Activated naive CD4-positive, alpha-beta T cell treated with anti-CD3 and anti-CD28 coated beads, Interleukin-2, amount 50 U/mL, for 16 hours (primary cell): ENCODE data around the gene MEGF11.

ENCODE experiments used
- DNase-seq: peaks from one replicate; pipeline ENCODE4 v3.0.0-alpha.2; 2020

Gene MEGF11

DNA sequence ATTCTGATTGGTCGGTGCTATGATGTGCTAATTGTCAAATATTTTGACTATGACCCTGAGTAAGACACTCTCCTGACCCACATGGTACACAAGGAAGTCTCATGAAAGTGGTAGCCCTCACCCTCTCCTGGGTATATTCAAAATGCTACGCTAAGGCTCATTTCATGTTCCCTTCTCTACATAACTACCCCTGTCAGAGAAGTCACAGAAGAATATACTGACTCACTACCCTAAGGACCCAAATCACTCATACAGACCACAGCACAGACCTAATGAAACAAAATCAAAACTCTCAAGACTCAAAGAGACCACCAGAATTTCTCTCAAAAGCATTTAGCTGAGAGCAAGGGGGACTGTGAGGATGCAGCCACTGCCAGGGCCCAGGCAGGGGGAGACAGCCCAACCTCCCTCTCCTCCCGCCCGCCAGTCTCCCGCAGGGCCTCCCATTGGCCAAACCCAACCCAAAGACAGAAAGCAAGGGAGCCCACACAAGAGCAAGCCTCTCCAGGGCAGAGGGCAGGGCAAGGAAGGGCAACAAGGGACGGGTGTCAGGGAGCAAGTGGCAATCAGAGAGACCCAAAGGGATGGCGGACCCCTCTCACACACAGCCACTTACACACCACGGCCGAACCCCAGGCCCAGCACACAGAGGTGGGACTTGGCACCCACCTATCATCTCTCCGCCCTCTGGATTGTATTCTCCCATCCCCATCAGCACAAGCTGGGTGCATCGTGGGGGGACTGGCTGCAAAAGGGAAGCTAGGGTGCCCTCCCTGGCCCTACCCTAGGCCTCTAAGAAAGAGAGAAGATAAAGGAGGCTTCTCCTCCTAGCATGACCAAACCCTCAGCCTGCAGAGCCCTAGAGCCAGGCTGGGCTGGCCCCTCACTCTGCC lies 41.6 kb downstream of the MEGF11 start:
- no peak for DNase-seq

DNA sequence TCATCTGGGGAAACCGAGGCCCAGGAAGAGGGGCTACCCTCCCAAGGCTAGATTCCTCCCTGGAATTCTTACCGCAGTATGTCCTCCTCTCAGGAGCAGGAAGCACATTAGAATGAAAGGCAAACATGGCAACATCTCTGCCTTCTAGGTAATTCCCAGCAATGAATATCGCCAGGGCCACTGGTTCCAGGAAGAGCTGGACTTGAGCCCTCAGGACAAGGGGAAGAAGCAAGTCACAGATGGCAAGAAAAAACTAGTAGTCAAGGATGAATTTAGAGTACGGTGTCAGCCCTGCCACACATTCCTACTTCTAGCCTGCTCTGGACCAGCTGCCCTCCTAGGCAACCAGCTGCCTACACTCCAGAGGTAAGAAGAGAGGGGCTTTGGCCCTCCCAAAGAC lies 42.9 kb downstream of the MEGF11 start:
- DNase-seq = no peak

DNA sequence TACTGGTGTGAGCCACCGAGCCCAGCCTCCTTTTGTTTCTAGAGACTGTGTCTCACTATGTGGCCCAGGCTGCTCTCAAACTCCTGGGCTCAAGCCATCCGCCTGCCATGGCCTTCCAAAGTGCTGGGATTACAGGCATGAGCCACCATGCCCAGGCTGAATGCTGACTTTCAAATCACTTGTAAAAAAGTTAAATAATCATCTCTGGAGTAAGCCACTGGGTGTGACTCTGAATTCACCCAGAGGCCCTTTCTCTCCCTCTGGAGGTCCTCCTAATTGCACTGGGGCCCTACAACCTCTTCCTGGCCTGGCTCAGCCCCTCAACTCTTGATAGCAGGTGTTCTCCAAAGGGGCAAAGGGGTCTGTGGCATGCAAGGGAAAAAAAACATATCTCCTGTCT lies 54.8 kb downstream of the MEGF11 start:
- DNase-seq = no peak

DNA sequence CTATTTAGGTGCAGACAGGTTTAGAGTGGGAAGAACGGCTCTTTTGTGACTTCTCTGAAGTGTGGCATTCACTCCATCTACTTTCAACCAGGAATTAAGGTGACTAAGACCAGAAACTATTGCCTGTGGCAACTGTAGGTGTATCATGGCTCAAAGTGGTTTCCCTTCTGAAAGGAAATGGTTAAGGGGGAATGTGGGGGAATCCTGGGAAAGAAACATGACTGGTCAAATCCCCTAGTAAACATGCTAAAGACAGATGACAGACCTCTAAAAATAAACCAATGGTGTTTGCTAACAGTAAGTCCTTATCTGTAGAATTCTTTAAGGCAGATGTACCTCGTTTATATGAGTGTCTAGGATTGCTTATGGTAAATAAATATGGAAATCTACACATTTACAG lies 56.9 kb downstream of the MEGF11 start:
- DNase-seq = no peak

DNA sequence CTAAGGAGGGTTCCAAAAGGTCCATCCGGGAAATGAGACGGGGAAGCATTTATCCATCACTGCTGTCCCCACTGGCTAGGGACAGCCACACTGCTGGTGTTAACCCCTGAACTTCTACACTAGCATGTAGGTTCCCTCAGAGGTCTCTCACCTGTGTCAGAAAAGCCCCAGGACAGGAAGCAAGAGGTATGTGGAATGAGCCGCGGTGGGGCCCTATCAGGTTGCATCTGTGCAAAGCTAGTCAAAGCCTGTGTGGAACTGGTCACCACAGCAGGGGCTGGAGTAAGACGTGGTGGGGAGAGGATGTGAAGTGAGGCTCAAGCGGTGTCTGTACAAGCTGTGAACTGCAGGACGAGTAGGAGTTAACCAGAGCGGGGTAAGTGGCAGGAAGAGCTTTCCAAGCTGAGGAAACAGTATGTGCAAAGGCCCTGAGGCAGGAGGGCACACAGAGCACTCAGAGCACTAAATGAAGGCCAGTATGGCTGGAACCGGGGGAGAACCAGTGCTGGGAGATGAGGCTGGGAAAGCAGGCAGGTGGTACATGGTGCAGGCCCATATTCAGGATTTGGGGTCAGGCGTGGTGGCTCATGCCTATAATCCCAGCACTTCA lies 57.8 kb downstream of the MEGF11 start:
- DNase-seq = no peak

DNA sequence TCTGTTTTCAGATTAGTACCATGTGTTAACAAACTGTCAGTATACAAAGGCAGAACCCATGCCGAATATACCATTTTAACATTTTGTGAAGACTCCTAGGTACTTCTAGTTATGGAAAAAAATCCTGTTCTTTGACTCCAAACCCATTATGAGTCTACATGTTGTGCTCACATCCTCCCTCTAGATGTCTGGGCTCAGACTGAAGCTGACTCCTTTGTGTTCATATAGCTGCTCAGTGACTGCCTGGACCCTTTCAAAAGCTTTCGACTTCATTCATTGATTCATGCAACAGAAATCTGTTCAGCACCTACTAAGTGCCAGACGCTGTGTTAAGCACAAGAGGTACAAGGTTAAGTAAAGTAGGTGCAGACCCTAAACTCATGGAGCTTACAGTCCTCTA lies 60.5 kb downstream of the MEGF11 start:
- DNase-seq = no peak

DNA sequence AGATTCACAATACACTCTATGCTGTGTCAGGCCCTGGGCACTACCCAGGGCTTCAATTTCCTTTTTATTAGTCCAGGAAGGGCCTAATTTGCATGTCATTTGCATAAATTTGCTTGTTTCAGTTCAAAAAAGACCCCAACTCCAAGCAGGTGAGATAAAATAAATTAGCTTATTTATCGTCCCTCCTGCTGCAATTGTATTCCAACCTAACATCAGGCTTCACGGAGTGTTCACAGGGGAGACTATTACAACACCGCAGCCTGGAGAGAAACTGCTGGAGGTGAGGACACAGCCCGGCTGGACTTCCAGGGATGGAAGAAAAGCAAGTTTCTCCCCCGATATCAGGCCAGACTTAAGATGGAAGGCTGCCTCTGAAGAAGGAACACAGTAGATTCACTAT lies 62.8 kb downstream of the MEGF11 start:
- DNase-seq = no peak

DNA sequence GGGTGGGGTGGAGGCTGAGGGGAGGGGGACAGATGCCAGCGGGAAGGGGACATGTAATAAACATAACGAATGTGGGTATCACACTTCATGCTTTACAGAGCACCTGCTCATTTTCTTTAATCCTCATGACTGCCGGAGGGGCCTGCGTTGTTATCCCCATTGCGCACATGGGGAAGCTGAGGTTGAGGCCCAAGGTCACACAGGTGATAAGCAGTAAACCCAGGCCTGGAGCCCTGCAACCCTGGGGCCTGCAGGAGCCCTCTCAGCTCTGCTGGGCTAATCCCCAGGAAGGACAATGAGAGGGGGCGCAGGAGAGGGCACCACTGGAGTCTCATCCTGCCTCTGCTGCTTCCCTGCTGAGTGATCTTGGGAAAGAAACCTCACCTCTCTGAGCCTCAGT lies 64.3 kb downstream of the MEGF11 start:
- no peak for DNase-seq

DNA sequence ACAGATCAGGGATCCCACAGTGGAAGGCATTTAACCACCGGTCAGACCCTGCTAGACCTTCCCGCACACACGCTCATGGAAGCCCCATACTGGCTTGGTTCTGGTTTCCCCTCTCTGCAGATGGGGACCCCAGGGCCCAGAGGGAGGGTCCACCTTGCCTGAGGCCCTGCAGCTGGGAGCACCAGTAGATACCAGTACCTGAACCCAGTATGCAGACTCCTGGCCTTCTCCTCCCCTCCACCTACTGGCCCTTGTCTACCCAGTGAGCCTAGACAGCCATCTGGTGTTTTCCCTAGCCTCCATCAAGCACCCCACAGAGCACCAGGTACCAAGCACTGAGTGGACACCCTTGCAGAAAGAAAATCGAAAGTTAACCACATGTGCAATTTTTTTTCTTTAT lies 65.1 kb downstream of the MEGF11 start:
- no peak for DNase-seq

DNA sequence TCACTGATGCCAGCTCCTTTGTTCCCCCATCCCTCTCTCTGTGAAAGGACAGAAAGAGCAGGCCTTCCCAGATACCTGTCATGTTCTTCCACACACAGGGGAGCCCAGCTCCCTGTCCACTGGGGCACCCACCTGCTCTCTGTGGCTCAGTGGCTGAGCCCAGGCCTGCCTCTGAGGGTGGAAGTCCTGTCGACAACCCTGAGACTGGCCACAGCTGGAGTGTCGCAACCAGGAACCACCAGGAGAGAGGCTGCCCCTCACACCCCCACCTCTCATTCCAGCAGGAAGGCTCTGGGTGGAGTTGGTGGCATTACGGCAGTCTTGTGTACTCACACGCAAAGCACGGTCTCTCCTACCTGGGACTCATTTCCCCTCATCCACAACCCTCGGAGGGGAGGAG lies 66.3 kb downstream of the MEGF11 start:
- DNase-seq = no peak

DNA sequence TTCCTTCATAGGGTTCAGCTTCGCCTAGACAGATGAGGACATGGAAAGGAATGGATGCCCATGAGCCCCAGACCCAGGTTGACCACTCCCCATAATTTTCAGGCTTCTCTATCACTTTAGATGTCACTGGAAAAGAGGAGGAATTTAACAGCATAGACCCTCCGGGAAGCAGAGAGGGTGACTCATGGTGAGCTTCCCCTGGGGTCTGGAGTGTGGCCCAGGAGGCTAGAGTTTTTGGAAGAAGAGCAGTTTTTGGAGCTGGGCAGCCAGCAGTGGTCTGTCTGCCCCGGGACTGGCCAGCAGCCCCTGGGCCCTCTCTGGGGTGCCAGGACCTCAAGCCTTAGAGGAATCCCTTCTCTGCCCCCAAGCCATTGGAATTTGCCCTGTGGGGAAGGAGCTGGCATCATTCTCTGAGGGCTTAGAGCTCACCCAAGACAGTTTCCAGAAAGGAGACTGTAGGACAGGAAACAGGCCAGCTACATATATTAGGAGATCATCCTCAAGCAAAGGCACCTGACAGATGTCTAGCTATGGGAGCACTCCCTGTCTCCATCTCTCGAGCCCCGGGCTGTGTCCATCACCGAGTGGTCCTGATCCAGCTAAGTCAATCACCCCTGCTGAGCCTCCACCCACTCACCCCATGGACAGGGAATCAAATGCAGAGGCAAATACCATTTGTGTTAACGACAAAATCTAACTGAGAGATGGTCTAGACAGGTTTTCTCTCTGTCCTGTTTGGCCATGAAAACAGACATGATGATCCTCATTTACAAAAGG lies 67.3 kb downstream of the MEGF11 start:
- DNase-seq = no peak

DNA sequence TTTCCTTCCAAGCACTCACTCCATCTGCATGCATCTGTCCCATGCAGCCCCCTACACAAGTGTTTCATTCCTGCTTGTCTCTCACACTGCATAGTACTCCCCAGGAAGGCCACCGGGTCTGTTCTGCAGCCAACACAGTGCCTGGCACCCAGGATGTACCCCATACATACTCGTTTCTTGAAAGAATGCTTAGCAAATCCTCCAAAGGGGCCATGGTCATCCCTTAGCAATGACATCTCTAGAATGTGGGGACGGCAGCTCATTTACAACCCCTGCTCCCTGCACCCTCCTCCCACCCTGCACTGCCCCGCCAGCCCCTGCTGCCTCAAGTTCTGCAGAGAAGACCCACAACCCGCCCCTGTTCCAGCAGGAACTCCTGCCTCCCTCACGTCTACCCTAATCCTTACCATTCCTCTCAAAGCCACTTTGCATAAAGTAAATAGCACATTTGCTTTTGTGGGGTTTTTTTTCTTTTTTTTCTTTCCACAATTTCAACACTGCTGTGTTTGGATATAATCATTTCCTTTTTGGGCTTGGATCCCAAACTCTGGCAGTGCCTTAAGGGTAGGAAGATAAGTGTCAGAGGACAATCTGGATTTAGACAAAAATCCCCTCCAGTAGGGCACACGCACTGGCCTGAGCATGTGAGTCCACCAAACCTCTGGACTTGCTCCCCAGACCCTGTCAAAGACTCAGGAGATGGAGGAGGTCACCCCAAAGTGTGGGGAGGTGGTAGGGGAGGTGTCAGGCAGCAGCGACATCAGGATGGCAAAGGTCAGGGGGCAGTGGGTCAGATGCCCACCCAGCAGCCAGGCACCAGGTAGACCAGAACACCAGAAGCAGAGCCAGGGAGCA lies 68.4 kb downstream of the MEGF11 start:
- DNase-seq = no peak

DNA sequence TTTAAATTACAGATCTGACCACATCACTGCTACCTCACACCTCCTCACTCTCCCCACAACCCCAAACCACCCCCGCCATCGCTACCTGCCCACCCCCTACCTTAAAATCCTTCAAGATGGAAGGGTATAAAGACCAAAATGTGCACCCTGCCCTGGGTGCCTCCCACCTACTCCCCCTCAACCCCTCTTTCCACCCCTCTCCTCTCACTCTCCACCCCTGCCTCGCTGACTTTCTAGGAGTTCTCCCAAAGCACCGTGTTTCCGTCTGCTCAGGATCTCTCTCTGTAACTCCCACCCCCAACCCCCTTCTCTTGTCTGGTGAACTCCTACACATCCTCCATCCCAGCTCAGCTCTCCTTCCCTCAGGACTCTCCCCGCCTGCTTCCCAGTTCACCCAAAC lies 69.1 kb downstream of the MEGF11 start:
- no peak for DNase-seq

DNA sequence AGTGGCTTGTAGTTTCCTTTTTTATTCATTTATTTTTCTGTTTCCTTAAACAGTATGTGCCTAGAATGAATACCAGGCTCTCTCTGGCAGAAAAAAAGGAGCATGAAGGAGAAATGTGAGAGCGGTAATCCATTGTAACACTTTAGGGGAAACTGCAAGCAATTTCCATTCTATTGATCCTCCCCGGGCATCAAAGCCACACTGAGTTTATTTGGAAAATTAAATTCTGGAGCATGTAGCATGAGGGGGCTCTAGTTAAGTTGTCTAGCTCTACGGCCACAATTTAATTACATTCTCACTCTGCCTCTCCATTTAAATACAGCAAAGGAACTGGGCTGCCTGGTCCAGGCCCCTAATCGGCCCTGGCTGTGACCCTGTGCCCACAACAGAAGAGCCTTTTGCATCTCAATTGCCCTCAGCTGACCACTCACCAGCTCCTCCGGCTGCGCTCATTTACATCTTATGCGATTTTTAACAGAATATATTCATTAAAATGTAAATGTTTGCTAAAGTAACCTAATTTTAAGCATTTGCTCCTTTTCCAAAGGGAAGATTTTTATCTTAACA lies 72.9 kb downstream of the MEGF11 start:
- no peak for DNase-seq

DNA sequence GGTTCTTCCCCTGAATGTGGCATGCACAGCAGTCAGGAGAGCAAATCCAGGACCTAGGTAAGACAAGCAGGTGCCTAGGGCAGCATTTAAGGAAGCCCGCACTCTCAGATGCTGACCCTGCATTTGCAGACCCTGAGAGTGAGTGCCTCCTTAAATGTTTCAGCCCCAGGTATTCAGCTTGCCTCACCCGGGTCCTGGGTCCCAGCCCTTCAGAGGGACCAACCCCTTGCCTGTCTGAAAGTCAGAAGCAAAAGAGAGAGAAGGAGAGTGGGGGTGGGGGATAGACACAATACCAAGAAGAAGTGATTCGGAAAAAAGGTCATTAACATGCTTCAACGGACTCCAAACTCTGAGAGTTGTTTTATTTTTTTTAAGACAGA lies 75.0 kb downstream of the MEGF11 start:
- DNase-seq = no peak

DNA sequence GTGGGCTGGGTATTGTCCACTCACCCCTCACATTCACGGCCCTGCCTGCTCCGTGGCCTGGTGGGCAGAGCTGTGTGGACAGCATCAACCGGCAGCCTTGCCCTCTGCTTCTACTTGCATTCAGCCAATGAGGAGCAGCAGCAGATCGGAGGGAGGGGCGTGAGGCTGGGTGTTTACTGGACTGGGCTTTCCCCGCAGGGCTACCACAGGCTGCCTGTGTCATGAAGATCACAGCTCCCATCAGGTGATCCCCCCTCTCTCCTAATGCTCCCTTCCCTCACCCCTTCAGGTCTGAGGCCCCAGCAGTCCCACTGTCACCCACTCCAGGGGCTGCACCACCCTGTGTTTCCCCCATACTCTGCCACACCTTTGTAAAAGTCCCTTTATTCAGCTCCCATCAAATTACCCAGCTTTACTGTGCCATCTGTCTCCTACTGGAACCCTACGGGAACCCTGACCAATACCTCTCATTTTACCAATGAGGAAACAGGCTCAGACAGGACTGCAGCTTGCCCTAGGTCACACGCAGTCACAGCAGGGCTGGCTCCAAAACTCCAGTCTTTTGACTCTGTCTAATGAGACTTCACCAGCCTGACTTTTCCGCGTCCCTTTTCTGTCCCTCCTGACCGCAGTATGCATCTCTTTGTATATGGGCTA lies 81.1 kb downstream of the MEGF11 start:
- no peak for DNase-seq

DNA sequence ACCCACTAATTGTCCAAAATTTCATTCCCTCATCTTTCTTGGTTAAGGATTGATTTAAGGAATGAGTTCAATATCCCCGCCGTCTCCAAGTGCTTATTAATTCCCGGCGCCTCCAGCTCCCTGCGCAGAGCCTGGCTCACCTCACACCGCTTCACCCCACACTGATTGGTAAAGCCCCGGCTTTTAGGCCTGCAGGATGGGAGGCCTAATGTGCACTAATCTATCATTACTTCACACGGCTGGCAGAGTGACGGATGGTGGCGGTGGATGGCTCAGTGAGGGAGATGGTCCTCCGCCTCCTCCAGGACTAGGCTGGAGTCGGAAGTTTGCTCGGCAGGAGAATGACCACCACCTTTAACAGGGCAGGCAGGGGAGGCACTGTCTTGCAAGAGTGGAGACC lies 81.7 kb downstream of the MEGF11 start:
- DNase-seq = no peak

DNA sequence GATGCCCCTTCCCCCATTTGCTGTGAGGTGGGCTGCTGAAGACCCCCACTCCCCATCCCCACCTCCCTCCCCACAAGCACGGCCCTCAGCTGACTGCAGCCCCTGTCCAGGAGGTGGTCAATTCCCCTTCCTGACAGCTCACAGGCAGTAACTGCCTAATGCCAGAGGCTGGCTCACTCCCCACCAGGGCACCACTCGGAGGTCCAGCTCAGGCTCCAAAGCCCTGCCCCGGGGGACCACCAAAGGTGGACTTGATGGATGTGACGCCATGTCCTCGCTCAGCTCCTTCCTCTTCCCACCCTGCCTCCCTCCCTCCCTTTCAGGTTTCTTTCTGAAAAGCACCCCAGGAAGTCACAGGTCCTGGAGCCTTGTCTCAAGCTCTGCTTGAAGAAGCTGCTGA lies 82.8 kb downstream of the MEGF11 start:
- no peak for DNase-seq

DNA sequence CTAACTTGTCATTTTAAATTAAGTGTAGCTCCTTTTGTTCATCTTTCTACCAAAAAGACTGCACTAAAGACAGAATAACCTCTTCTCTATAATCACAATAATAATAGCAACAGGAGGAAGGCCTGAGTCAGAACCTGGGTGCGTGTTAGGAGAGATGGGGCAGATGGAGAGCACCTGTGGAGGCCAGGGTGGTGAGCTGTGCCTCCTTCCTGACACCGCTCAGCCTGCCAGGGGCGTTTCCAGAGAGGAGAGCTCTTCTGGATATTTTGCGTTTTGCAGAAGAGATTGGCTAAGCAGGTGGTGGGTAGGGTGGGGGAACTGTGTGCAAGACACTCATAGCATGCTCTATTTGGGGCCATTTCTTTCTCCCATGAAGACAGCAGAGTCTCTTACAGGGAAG lies 83.5 kb downstream of the MEGF11 start:
- DNase-seq = no peak

DNA sequence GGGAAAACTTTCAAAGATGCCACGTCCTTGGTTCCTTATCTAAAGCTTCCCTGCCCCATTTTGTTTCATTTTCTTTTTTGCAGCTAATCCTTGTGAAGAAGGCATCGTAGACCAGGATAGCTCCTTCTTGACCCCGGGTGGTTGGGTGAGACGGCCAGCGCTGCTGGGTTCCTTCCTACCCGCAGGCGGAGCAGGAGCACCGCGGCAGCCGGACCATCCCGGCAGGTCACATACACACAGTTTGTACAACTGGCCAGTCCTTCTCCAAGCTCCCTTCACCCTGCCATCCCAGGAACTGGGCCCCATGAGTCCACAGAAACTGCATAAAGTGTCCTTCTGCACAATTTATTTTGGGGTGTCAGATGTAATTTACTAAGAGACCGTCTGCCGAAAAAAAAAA lies 83.9 kb downstream of the MEGF11 start:
- no peak for DNase-seq

DNA sequence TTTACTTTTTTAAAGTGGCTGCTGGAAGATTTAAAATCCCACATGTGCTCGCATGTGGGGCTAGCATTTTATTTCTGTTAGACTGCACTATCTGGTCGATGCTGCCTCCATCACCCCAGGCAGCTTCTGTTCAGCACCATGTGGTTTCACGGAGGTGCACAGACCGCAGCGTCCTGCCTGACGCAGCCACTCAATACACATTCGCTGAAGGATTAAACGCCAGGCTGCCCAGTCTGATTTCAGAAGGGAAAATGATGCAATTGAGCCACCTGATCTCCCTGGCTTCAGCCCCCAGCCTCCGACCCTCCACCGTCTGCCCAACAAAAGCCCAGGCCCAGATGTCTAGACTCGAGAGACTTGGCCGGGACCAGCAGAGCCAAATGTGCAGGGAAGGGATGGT lies 84.5 kb downstream of the MEGF11 start:
- DNase-seq = no peak

DNA sequence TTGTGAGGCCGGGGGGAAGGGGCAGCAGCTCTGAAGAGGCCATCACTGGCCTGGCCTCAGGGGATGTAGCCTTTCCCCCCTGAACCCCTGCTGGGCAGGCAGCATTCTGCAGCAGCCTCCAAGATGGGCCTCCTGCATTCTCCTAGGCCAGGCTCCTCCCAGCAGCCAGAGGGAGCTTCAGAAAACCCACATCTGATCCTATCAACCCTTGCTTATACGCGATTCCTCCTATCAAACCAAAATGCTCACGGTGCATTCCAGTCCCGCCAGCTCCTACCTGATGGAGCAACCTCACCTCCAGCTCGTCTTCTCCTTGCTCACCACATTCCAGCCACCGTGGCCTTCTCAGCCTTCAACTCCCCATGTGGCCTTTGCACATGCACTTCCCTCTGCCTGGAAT lies 85.7 kb downstream of the MEGF11 start:
- no peak for DNase-seq
